HG03565 (cell line): ENCODE results near the gene SGCA.

Source experiments
- ATAC-seq: cut with Tn5 transposase; IDR thresholded peaks from one replicate; pipeline ENCODE4 v1.9.1; 2021; ENCODE audit warnings: mild to moderate bottlenecking, moderate library complexity; ENCODE audit not compliant: unreplicated experiment

Gene SGCA

DNA sequence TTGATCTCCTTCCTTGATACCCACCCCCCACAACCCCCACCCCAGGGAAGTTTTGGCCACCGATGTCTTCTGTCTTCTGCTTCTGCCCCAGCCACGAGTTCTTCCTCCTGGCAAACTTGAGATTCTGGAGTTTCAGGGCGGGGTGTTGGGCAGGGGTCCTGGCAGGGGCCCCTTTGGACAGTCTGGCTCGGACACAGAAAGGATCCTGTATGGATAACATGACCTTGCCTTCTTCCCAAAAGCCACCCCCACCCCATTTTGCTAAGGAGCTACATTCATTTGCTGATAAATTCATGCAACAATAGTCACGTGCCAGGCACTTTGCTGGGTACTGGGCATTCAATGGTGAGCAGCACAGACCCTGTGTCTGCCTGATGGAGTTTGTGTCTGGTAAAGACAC is 41.5 kb downstream of the SGCA start:
- ATAC-seq: no peak

DNA sequence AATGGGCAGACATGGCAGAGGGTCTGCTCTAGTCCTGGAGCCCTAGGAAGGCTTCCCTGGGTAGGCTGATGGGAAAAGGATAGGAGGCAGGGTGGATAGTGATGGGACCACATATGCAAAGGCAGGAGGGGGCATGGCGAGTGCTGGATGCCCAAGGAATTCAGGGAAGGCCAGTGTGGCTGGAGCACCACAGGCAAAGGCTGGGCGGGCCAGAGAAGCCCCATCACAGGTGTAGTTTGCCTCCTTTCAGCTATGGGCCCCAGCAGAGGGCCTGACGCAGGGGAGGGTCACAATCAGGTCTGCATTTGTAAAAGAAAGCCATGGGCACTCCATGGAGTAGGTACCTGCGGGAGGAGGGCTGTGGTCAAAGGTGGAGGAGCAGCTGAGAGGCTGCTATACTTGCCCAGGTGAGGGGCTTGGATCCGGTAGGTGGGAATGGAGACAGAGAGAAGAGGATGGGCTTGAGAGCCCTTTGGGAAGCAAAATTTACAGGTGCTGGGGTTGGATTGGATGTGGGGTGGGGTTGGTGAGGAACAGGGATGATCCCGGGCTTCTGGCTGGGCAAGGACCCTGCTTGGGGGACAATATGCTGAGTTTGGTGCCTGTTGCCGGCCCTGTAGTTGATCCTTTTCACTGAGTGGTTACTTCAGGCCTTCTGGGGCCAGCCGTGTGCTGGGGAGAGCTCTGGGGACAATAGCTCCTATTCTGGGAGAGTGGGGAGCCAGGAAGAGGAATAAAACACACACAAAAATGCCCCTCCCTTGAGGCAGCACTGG is 42.2 kb downstream of the SGCA start:
- no peak for ATAC-seq

DNA sequence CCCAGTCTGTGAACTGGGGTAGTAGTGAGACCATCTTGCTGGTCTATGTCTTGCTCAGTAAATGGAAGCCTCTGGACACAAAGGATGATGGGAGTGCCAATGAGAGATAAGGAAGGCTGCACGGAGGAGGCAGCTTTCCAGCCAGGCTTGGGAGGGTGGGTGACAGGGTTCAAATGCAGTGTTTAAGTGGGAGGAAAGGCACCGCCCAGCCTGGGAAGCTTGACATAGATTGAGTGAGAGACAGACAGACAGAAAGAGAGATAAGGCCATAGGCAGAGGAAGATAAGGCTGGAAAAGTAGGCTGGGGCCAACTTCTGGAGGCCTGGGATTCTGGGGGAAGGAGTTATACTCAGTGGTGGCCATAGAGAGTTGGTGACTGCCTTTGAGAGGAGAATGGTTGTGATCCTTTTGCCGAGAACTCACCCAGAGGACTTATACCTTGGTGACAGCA is 42.8 kb downstream of the SGCA start:
- ATAC-seq: no peak

DNA sequence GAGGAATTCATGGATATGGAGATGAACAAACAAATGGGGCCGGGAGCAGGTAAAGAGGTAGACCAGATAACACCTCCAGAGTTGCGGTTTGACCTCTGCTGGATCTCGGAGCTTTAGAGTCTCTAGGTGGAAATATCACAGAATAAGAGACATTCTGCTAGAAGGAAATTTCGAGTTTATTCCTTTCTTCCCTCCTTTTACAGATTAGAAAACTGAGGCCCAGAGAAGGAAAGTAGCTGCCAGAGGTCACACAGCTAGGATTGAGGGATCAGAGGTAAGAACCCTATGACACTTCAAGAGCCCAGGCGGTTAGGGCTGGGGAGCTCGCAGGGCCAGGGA is 43.3 kb downstream of the SGCA start:
- ATAC-seq: no peak

DNA sequence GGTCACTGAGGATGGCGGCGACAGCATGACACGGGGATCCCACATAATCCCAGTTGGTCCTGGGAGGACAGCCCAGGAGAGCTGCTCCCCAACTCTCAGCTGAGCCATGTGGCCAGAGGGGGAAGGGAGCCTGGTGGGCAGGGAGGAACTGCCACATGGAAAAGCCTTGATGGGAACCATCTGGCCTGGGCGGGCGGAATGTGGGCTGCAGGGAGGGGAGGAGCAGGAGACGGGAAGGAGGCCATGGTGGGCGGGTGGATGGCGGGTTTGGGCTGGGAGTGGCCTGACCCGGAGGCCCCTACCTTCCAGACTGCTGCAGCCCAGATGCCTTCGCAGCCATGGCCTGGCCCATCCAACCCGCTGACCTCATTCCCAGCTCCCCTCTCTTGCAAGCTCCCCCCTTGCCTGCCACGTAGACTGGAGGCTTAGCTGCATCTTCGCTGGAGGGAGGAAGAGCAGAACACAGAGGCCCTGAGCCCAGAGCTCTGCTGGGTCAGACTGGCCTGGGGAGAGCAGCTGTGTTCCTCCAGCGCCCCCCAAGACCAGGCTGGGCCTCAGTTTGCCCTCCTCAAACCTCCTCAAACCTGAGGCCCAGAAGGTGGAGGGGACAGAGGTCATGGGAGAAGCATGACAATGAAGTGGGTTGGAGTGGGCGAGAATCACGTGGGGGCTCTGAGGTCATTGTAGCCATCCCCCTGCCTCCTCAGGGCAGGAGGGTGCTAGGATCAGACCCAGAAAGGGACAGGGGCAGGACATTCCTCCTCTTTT is 43.9 kb downstream of the SGCA start:
- no peak for ATAC-seq

DNA sequence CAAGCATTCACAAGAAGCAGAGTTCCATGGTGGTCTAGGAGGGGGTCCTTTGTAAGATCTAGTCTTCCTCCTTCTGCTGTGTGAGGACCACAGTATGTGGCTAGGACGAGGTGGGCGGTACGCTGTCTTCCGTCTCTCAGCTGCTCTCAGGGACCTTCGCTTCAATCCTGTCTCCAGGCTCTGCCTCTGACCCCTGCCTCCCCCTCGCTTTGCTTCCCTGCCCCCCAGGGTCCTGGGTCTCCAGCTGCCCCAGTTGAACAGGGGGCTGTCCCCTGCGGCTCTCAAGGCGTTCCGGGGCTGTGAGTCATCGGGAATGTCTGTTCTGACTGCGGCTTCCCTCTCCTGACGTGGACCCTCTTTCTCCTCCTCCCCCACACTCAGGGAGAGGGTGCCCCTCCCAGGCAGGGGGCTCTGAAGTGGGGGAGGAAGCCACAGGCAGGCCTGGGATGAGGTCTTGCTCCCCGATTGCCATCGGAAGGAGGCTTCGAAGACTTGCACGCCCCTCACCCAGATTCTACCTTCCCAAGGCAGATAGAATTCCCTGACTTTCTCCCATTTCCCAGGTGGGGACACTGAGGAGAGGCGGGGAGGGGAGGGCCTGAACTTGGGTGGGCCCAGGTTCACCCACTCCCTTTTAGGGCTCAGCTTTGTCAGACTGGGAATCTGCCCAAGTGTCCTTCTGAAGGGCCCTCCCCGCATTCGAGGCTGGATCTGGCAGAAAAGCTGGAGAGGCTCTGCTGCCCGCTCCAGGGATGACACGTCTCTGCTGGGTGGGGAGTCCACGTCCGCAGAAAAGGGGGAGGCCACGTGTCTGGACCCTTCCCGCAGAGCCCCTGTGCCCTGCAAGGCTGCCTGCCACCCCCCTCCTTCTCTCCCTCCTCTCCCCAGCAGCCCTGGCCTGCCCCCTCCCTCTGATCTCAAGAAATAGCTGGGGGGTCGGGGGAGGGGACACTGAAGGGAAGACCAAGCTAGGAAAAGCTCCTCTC is 44.7 kb downstream of the SGCA start:
- no peak for ATAC-seq

DNA sequence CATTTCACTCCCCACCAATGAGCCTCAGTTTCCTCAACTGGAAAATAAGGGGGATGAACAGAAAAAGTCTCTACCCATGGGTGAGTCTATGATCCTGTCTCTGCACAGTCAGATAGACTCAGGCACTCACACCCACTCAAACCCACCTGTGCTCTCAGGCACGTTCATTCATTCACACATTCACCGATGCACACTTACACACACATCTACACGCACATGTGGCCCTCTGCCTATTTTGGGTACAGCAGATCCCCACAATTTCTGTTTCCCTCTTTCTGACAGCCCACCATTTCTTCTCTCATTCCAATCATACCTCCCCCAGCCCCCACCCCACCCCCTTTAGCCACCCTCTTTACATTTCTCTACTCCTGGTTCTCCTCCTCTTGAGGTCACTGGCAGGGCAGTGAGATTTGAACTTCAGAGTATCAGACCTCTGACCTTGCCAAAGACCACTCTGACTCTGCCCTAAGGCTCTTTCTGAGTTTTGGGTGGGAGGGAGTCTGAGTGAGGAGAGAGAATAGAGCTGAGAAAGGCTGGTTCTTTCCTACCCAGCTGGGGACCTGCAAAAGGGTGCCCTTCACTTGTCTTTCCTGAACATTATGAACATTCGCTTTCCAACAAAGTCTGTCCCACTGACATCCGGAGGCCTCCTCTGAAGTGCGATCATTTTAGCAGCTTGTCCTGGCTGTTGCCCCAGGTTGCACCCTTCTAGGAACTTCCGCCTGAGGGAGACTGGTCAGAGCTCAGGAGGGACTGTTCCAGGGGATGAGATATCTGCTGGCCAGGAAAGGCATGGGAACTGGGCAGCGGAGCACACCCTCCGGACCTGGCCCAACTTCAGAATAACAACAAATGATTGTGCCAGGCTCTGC is 45.7 kb downstream of the SGCA start:
- ATAC-seq: no peak

DNA sequence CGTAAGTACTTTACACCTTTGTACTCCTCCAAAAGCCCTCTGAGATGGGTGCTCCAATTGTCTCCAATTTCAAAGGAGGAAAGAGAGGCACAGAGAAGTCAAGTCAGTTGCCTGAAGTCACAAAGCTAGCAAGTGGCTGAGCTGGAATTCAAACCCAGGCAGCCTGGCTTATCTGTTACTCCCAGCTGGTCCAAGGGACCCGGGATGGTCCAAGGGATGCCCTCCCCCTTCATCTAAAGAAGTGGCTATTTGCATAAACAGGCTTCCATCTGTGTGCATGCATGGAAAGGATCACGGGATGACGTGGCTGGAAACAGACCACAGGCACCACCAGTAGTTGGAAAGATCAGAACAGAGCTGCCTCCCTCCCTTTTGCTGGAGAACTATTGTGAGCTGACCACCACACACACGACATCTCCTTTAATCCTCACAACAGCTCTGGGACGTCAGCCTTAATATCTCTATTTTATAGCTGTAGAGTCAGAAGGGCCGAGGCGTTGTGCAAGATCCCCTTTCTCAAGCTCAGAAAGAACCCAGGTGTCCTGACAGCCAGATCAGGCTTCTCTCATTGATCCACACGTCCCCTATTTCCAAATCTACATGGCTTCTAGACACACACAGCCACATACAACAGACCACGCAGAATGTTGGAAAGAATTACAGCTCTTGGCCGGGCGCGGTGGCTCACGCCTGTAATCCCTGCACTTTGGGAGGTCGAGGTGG is 46.5 kb downstream of the SGCA start:
- no peak for ATAC-seq

DNA sequence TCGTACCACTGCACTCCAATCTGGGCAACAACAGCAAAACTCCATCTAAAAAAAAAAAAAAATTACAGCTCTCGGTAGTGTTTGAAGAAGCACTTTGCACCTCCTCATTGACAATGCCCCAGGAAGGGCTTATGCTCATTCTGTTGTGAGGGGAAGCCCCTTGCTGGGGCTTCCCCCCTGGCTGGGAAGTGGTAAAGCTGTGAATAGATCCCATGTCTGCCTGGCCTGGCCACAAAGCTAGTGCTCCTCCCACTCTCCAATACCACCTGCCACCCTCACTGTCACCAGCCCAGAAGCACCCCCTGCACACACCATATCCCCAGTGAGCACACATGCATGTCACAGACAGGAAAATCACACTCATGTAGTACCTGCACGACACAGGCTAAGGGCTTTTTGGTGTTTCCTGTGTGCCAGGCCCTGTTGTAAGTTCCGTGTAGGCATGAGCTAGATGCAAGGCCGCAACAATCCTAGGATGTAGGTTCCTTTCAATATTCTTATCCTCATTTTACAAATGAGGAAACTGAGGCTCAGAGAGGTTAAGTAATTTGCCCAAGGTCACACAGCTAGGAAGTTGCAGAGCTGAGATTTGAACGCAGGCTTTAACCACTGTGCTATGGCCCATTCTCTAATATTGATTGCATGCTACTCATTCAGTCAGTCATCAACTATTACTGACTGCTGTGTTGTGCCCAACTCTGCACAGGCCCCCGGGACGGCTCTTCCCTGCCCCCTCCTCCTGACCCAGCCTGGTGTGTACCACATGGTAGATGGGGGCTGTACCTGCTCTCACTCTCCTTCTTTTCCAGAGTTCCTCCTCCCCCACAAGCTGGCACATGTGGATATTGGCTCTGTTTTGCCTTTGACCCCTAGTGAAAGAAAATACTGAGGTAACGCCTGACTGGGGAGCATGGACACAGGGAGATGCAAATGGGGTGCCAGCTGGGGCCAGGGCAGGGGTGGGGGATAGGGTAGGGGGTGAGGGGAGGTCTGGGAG is 47.5 kb downstream of the SGCA start:
- peak; percentile 85 for ATAC-seq

DNA sequence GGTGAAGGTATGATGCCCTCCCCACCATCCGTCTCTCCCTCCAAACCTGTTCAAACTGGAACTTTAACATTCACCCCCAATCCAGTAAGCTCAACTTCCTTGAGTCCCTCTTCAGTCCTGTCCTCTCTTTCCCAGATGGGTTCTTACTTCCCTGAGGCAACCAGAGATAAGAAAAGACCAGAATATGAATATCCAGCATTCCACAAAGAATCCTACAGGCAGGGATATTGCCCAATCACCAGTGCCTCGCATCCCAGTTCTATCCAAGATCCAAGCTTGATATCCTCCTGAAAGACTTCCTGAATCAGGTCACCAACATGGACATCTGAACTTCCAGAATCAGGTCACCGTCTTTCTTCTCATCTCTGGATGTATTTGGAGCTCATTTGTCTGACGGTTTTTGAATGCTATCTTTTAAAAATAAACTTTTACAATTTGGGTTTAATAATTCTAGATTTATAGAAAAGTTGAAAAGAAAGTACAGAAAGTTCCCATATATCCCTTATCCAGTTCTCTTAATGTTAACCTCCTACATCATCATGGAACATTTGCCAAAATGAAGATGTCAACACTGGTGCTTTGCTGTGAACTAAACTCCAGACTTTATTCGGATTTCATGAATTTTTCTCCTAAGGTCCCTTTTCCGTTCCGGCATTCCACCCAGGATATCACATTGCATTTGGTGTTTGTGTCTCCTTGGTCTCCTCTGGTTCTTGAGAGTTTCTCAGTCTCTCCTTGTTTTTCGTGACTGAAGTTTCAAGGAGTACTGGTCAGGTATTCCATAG is 49.4 kb downstream of the SGCA start:
- ATAC-seq: no peak

DNA sequence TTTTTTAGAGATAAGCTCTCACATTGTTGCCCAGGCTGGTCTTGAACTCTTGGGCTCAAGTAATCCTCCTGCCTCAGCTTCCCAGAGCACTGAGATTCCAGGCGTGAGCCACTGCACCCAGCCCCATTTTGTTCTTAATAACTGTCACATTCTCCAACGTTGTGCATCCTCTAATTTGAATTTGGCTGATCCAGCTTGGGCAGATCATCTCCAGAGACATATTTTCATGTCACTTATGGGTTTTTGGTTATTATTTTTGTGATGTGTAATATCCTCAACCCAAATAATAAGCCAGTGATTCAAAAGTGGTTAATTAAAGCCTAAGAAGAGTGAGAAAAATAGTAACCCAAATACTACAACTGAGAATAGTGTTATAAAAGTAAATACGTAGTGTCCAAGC is 51.8 kb downstream of the SGCA start:
- no peak for ATAC-seq

DNA sequence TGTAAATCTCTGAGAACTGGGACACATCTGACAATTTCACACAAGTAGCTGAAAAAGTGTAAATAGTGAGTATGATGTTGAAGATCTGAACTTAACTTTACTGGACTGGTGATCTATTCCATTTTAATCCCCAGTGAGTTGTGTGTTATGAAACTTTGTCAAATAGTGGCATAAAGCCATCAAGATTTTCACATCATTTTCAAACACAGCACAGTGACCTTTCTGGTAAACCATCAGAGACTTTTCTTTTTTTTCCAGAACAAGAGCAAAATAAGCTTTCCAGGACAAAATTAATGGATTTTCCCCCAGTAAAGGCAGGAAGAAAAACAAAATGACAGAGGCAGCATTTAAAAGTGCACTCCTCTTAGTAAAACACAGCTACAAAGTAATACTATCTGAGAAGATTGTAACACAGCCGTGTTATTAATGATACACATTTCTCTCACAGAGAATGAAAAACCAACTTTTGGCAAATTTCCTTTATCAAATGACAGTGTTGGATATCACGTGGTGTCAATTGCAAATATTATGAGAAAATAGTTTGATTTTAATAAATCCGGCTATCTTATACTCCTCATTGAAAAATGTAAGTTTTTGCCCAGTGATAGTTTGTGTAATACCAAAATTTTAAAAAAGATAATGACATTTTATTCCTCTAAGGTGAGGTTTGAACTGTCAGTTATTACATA is 52.4 kb downstream of the SGCA start:
- ATAC-seq: no peak

DNA sequence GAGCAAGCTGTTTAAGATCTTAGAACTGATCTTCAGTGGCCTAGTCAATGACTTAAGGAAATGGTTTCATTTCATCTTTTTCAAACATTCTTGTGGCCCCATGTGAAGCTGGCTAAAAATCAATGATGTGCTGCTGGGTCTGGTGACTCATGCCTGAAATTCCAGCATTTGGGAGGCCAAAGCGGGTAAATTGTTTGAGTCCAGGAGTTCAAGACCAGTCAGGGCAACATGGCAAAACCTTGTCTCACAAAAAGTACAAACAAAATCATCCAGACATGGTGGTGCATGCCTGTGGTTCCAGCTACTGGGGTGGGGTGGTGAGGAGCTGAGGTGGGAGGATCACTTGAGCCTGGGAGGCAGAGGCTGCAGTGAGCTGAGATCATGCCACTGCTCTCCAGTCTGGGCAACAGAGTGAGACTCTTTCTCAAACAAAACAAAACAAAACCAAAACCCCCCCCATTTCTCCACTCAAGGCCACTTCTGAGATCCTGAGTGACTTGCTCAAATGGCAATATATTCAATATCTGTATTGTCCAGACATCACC is 53.0 kb downstream of the SGCA start:
- ATAC-seq: no peak

DNA sequence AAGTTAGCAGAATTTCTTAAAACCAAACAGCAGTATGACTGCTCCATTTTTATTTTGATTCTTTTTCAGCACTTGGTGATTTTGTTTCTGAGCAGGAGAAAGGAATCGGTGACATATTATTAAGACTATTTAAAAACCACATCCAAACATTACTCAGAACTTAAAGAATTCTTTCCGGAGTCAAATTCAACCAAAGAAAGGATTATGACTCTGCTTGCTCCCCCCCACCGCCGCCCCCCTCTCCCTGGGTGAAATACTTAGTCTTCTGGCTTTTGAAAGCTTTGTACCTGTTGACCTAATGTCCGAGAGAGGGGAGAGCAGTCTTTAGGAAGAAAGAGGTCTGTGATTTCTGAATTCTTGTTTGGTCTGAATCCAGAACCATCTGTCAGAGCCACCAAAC is 53.5 kb downstream of the SGCA start:
- no peak for ATAC-seq

DNA sequence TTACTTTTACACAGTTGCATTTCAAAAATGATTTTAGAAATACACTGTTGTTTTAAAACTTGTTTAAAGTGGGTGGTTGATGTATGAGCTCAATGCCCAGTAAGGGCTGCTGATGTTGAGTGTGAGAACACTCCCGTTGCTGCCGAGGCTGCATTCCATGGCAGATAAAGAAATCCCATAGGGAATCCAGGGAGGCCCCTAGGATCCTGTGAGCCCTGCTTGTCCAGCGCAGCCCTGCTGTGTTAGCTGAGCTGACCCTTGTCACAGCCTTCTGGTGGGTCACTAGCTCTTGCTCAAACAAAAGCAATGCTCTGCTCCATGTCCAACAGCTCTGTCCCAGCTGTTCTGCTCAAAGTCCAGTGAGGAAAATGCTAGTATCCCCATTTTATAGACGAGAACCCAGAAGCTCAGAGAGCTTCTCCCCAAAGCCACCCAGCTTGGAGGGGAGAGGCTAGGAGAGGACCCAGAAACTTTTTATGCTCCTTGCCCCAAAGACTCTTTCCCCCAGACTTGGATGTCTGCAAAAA is 54.2 kb downstream of the SGCA start:
- no peak for ATAC-seq

DNA sequence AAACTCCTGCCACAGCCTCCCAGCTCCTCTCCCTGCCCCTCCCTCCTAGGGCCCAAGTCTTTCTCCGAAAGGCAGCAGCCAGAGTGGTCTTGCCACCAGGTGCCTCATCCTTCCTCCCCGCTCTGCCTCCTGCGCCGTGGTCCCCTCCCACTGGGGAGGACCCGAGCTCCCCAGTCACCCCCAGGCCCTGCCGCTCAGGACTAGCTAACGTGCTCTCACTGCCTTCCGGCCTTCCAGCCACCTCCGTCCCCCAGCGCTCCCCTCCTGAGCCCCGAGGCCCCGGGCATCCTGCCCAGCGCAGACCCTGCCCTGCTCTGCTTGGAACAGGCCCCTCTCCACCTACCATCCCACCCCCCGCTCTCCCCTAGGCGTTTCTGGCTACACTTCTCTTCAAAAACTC is 55.0 kb downstream of the SGCA start:
- ATAC-seq: no peak
